Kidney epithelial cell (primary cell): ENCODE data around the gene CDON. TPM values are rescaled to one million over a fixed set of nuclear protein-coding genes. Genes with fewer than 3 reads are reported as not detected.

Source experiments
- DNase-seq: peaks from one replicate; pipeline ENCODE4 v3.0.0-alpha.2; 2010; ENCODE audit warnings: low read depth
- H3K27me3 ChIP-seq: 2 replicates; pipeline ENCODE4 v1.6.0; 2011; ENCODE audit warnings: low read length; ENCODE audit not compliant: control insufficient read depth, insufficient read depth
- H3K36me3 ChIP-seq: 2 replicates; pipeline ENCODE4 v1.5.1; 2011; ENCODE audit warnings: low read length; ENCODE audit not compliant: control insufficient read depth, insufficient read depth
- H3K4me3 ChIP-seq: 2 replicates; pipeline ENCODE4 v1.5.1; 2011; ENCODE audit warnings: low read depth, mild to moderate bottlenecking, control low read depth, low read length
- total RNA-seq: library from RNA; depleted of rRNA; stranded (reverse); fragments of >200 nt; gene quantifications from 2 replicates; pipeline ENCODE4 v1.2.3, GENCODE V29; 2015
- TF ChIP-seq, protein P1 (sequence below): IDR thresholded peaks from 2 replicates; pipeline ENCODE4 v1.5.1; 2011; ENCODE audit warnings: mild to moderate bottlenecking, moderate library complexity, low read length, control low read depth, inconsistent platforms; ENCODE audit not compliant: insufficient read depth, poor library complexity, severe bottlenecking

The CDON gene
- total RNA-seq, 1 donor from 2014 or later = 10.4 TPM

- H3K36me3 ChIP-seq = no peaks in the 10 kb centered on the region
- H3K4me3 ChIP-seq = no peak overlapping the region
- no peak for DNase-seq
- H3K27me3 ChIP-seq = peaks cover 8% of the 10 kb centered on the region
- TF ChIP-seq, protein P1, sequence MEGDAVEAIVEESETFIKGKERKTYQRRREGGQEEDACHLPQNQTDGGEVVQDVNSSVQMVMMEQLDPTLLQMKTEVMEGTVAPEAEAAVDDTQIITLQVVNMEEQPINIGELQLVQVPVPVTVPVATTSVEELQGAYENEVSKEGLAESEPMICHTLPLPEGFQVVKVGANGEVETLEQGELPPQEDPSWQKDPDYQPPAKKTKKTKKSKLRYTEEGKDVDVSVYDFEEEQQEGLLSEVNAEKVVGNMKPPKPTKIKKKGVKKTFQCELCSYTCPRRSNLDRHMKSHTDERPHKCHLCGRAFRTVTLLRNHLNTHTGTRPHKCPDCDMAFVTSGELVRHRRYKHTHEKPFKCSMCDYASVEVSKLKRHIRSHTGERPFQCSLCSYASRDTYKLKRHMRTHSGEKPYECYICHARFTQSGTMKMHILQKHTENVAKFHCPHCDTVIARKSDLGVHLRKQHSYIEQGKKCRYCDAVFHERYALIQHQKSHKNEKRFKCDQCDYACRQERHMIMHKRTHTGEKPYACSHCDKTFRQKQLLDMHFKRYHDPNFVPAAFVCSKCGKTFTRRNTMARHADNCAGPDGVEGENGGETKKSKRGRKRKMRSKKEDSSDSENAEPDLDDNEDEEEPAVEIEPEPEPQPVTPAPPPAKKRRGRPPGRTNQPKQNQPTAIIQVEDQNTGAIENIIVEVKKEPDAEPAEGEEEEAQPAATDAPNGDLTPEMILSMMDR = no peak
Measured at GRCh38 chr11:125925804-125926203, 136.9 kb downstream of the CDON start.

DNA sequence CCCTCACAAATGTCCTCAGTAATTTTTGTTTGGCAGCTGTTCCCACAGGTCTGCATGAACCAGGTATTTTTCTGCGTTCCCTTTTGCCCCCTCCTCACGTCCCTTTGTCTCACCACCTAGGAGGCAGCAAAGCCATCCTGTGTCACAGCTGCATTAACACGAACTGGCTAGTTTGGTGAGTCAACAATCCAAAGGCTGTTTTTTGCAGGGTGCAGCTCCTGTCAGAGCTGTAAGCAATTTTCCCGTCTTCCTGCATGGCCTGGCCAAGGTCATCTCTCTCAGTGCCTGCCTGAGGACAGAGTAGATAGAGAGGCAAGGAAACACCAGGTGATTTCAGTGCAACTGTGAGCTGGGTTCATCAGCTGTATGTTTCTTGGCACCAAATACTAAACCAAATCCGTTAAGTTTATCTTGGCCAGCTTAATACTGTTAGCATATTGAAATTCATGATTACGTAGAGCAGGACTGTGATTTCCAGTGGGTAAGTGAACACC lies 137.4 kb downstream of the CDON start:
- no peak for DNase-seq
- TF ChIP-seq, protein P1 = no peak
- H3K27me3 ChIP-seq = peaks cover 8% of the 10 kb centered on the region
- no peak overlapping the region for H3K4me3 ChIP-seq
- H3K36me3 ChIP-seq = no peaks in the 10 kb centered on the region

DNA sequence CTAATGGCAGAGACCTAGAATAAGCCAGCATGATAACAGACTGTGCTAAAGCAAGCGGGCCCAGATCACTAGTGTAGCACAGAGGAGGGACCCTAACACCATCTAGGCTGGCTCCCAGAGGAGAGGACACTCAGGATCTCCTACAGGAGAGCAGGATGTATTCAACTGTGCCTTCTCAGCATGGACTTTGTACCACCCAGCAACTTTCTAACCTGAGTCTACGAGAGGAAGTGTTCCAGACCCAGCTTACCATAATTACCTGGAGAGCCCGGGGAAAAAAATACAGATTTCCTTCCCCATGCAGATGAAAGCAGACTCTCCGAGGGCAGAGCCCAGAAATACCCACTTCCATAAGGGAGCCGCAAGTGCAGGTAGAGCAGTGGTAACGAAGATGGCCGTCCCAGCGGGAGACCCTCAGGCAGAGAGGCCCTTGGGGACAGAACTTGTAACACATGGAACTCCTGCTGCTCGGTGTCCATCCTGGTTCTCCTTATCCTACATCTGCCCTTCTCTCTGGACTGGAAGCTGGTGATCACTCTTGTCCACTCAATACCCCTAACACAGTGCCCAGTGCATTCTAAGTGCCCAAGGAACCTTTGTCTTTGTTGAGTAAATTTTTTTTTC lies 138.2 kb downstream of the CDON start:
- peaks cover 6% of the 10 kb centered on the region for H3K27me3 ChIP-seq
- no peak for DNase-seq
- no peak overlapping the region for H3K4me3 ChIP-seq
- H3K36me3 ChIP-seq = no peaks in the 10 kb centered on the region
- TF ChIP-seq, protein P1 = no peak

DNA sequence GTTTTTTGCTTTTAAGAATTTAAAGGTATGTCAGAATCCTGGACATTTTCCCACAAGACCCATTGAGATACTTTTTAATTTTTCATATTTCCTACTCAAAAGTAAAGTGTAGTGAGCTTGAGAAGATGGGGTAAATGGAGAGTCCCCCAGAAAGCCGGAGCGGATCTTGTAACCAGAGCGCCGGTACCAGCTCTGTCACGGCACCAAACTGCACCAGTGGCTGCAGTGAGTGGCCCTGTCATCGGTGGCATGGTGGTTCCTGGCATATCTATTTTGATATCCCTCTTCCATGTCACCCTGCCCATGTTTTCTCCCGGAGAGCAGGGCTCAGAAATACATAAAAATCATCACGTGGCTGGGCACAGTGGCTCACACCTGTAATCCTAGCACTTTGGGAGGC lies 139.0 kb downstream of the CDON start:
- no peak for DNase-seq
- TF ChIP-seq, protein P1 = no peak
- H3K27me3 ChIP-seq = peaks cover 4% of the 10 kb centered on the region
- H3K4me3 ChIP-seq = no peak overlapping the region
- H3K36me3 ChIP-seq = no peaks in the 10 kb centered on the region

GRCh38 chr11:125923012-125923579 lies 139.6 kb downstream of the CDON start:
- Histone ChIP-seq H3K36me3 (no peaks in the 10 kb centered on the region), H3K27me3 (peaks cover 4% of the 10 kb centered on the region), H3K4me3 (no peak overlapping the region)
- TF ChIP-seq, protein P1 = peak; percentile 81
- peak; percentile 28 for DNase-seq
